Measurements from ENCODE around the gene AQP3. TPM values are rescaled to one million over a fixed set of nuclear protein-coding genes. Genes with fewer than 3 reads are reported as not detected.

AQP3 gene
- polyA plus RNA-seq, 1 donor (not counting 4 experiments of a cell fraction or from before 2014, with no cell fraction given), result 239 TPM

GRCh38 chr9:33453999-33454660, 6.7 kb upstream of the AQP3 start:
- TF ChIP-seq CTCF (optimal IDR thresholded peaks at IDR 0.05 in 1 of 3, IDR thresholded peaks at IDR 0.05 in 1 of 3, conservative IDR thresholded peaks at IDR 0.05 in 1 of 3; ENCODE audit: extremely low read depth in 1 of 3, insufficient read depth in 2 of 3, low read length in 3 of 3) (no peak), EZH2 (IDR thresholded peaks at IDR 0.05; ENCODE audit: low read length) (no peak)
- H3K4me1 ChIP-seq (ENCODE audit: control insufficient read depth, extremely low read depth, insufficient read depth, low read length), result peaks cover 47% of the 10 kb centered on the region
- H3K9ac ChIP-seq (ENCODE audit: control insufficient read depth, extremely low read depth, insufficient read depth, low read length), result no peak overlapping the region
- no peaks in the 10 kb centered on the region for H3K9me3 ChIP-seq (ENCODE audit: control insufficient read depth, low read depth, low read length)
- H3K9me1 ChIP-seq (ENCODE audit: control insufficient read depth, extremely low read depth, insufficient read depth, low read length), result no peaks in the 10 kb centered on the region
- H3K79me2 ChIP-seq (ENCODE audit: control insufficient read depth, insufficient read depth, low read length), result no peaks in the 10 kb centered on the region
- H3K4me2 ChIP-seq (ENCODE audit: control insufficient read depth, extremely low read depth, insufficient read depth, low read depth, low read length), result no peak overlapping the region
- H3K4me3 ChIP-seq (ENCODE audit: control insufficient read depth in 2 of 3, extremely low read depth in 1 of 3, insufficient read depth in 2 of 3, low read depth in 1 of 3, low read length in 3 of 3), result no peak overlapping the region
- no peaks in the 10 kb centered on the region for H3K36me3 ChIP-seq (ENCODE audit: control insufficient read depth in 2 of 2, extremely low read depth in 1 of 2, insufficient read depth in 2 of 2, low read length in 2 of 2)
- no peaks in the 10 kb centered on the region for H3K27me3 ChIP-seq (ENCODE audit: control insufficient read depth, extremely low read depth, insufficient read depth, low read length)
- no peak overlapping the region for H2AFZ ChIP-seq (ENCODE audit: control insufficient read depth, low read length)
- no peaks in the 10 kb centered on the region for H4K20me1 ChIP-seq (ENCODE audit: control insufficient read depth, extremely low read depth, insufficient read depth, low read length)
- FAIRE-seq (peak; percentile 32), DNase-seq (ENCODE audit: low read depth, low spot score) (no peak)
- H3K27ac ChIP-seq (ENCODE audit: control insufficient read depth, insufficient read depth, low read length), result peak overlapping the region; percentile 83
- dilution Hi-C loops (cut with MboI; ENCODE audit: extremely low pct_ligation_motif_present, low sequenced_read_pairs), result no loop called here

GRCh38 chr9:33453286-33453860, 6.0 kb upstream of the AQP3 start:
- FAIRE-seq, result peak; percentile 57
- no peak overlapping the region for H3K4me3 ChIP-seq (ENCODE audit: control insufficient read depth in 2 of 3, extremely low read depth in 1 of 3, insufficient read depth in 2 of 3, low read depth in 1 of 3, low read length in 3 of 3)
- no peaks in the 10 kb centered on the region for H3K79me2 ChIP-seq (ENCODE audit: control insufficient read depth, insufficient read depth, low read length)
- H3K27me3 ChIP-seq (ENCODE audit: control insufficient read depth, extremely low read depth, insufficient read depth, low read length), result no peaks in the 10 kb centered on the region
- peak overlapping the region; percentile 72 for H3K4me2 ChIP-seq (ENCODE audit: control insufficient read depth, extremely low read depth, insufficient read depth, low read depth, low read length)
- no peak for TF ChIP-seq EZH2 (IDR thresholded peaks at IDR 0.05; ENCODE audit: low read length)
- no peak for TF ChIP-seq CTCF (optimal IDR thresholded peaks at IDR 0.05 in 1 of 3, IDR thresholded peaks at IDR 0.05 in 1 of 3, conservative IDR thresholded peaks at IDR 0.05 in 1 of 3; ENCODE audit: extremely low read depth in 1 of 3, insufficient read depth in 2 of 3, low read length in 3 of 3)
- H3K9me3 ChIP-seq (ENCODE audit: control insufficient read depth, low read depth, low read length), result no peaks in the 10 kb centered on the region
- peak overlapping the region; percentile 83 for H3K27ac ChIP-seq (ENCODE audit: control insufficient read depth, insufficient read depth, low read length)
- no peak for DNase-seq (ENCODE audit: low read depth, low spot score)
- H3K9ac ChIP-seq (ENCODE audit: control insufficient read depth, extremely low read depth, insufficient read depth, low read length), result peak overlapping the region; percentile 61
- H4K20me1 ChIP-seq (ENCODE audit: control insufficient read depth, extremely low read depth, insufficient read depth, low read length), result no peaks in the 10 kb centered on the region
- H3K9me1 ChIP-seq (ENCODE audit: control insufficient read depth, extremely low read depth, insufficient read depth, low read length), result no peaks in the 10 kb centered on the region
- H3K4me1 ChIP-seq (ENCODE audit: control insufficient read depth, extremely low read depth, insufficient read depth, low read length), result peaks cover 44% of the 10 kb centered on the region
- H3K36me3 ChIP-seq (ENCODE audit: control insufficient read depth in 2 of 2, extremely low read depth in 1 of 2, insufficient read depth in 2 of 2, low read length in 2 of 2), result no peaks in the 10 kb centered on the region
- no peak overlapping the region for H2AFZ ChIP-seq (ENCODE audit: control insufficient read depth, low read length)
- dilution Hi-C loops (cut with MboI; ENCODE audit: extremely low pct_ligation_motif_present, low sequenced_read_pairs), result no loop called here

Measured in keratinocyte (primary cell).